Osteoblast (primary cell): ENCODE results near the gene NELL2. TPM values are rescaled to one million over a fixed set of nuclear protein-coding genes. Genes with fewer than 3 reads are reported as not detected.

Experiments
- DNase-seq: peaks from one replicate; pipeline ENCODE4 v3.0.0; 2011; ENCODE audit warnings: low spot score, mixed read lengths; ENCODE audit not compliant: insufficient read length; ENCODE audit errors: missing footprints
- H2AFZ ChIP-seq: 2 replicates; pipeline ENCODE4 v1.6.0; 2011; ENCODE audit warnings: mild to moderate bottlenecking, low read length
- H3K27ac ChIP-seq: 2 replicates; pipeline ENCODE4 v1.5.1; 2011; ENCODE audit warnings: mild to moderate bottlenecking, low read depth, low read length, moderate library complexity
- H3K27me3 ChIP-seq: 2 replicates; pipeline ENCODE4 v1.6.0; 2012; ENCODE audit warnings: mild to moderate bottlenecking, control low read depth, inconsistent platforms, low read length, moderate library complexity; ENCODE audit not compliant: insufficient read depth
- H3K36me3 ChIP-seq: 2 replicates; pipeline ENCODE4 v1.5.1; 2011; ENCODE audit warnings: mild to moderate bottlenecking, low read length, control low read depth, moderate library complexity; ENCODE audit not compliant: insufficient read depth
- H3K4me1 ChIP-seq: 2 replicates; pipeline ENCODE4 v1.5.1; 2011; ENCODE audit warnings: mild to moderate bottlenecking, low read length, control low read depth, moderate library complexity; ENCODE audit not compliant: insufficient read depth
- H3K4me2 ChIP-seq: 2 replicates; pipeline ENCODE4 v1.6.0; 2011; ENCODE audit warnings: mild to moderate bottlenecking, low read length; ENCODE audit not compliant: insufficient read depth
- H3K4me3 ChIP-seq: fragments of 200-600 bp; sonication (generic); 3 replicates; pipeline ENCODE4 v1.5.1; 2012; ENCODE audit warnings: mild to moderate bottlenecking, low read length, inconsistent platforms; ENCODE audit not compliant: insufficient read depth
- H3K79me2 ChIP-seq: 2 replicates; pipeline ENCODE4 v1.6.0; 2012; ENCODE audit warnings: mild to moderate bottlenecking, low read length, control low read depth, inconsistent platforms; ENCODE audit not compliant: insufficient read depth
- H3K9me3 ChIP-seq: 2 replicates; pipeline ENCODE4 v1.5.1; 2011; ENCODE audit warnings: low read depth, low read length, control low read depth
- H4K20me1 ChIP-seq: 2 replicates; pipeline ENCODE4 v1.6.0; 2012; ENCODE audit warnings: mild to moderate bottlenecking, low read length, control low read depth; ENCODE audit not compliant: insufficient read depth
- CTCF ChIP-seq: IDR thresholded peaks from 2 replicates; pipeline ENCODE4 v1.5.1; 2011; ENCODE audit warnings: mild to moderate bottlenecking, low read depth, low read length, moderate library complexity; ENCODE audit errors: extremely low read depth
- total RNA-seq: library from RNA; depleted of rRNA; stranded (reverse); fragments of >200 nt; gene quantifications from 2 replicates; pipeline ENCODE4 v1.2.3, GENCODE V29; 2012

NELL2 gene
- total RNA-seq, 1 donor: not detected

GRCh38 chr12:44490181-44490580 lies 385.9 kb downstream of the NELL2 start:
- no peak for TF ChIP-seq CTCF
- no peak for DNase-seq
- Histone ChIP-seq H3K27ac (no peak overlapping the region), H3K9me3 (no peaks in the 10 kb centered on the region), H3K4me2 (no peak overlapping the region), H3K36me3 (no peaks in the 10 kb centered on the region), H4K20me1 (no peaks in the 10 kb centered on the region), H2AFZ (no peak overlapping the region), H3K27me3 (no peaks in the 10 kb centered on the region), H3K4me1 (no peaks in the 10 kb centered on the region), H3K4me3 (no peak overlapping the region), H3K79me2 (no peaks in the 10 kb centered on the region)

- no peaks in the 10 kb centered on the region for H3K79me2 ChIP-seq
- TF ChIP-seq CTCF: no peak
- no peak for DNase-seq
- no peak overlapping the region for H2AFZ ChIP-seq
- H3K27ac ChIP-seq: no peak overlapping the region
- H3K27me3 ChIP-seq: no peaks in the 10 kb centered on the region
- H3K36me3 ChIP-seq: no peaks in the 10 kb centered on the region
- H3K4me2 ChIP-seq: no peak overlapping the region
- no peak overlapping the region for H3K4me3 ChIP-seq
- H3K4me1 ChIP-seq: no peaks in the 10 kb centered on the region
- H3K9me3 ChIP-seq: no peaks in the 10 kb centered on the region
- H4K20me1 ChIP-seq: no peaks in the 10 kb centered on the region
Observed at GRCh38 chr12:44488180-44488579, 387.9 kb downstream of the NELL2 start.

- Histone ChIP-seq H2AFZ (no peak overlapping the region), H4K20me1 (no peaks in the 10 kb centered on the region), H3K4me2 (no peak overlapping the region), H3K27me3 (no peaks in the 10 kb centered on the region), H3K4me3 (no peak overlapping the region), H3K79me2 (no peaks in the 10 kb centered on the region), H3K4me1 (no peaks in the 10 kb centered on the region), H3K9me3 (no peaks in the 10 kb centered on the region), H3K27ac (no peak overlapping the region), H3K36me3 (no peaks in the 10 kb centered on the region)
- TF ChIP-seq CTCF: no peak
- DNase-seq: no peak
Observed at GRCh38 chr12:44484862-44485261, 391.3 kb downstream of the NELL2 start.

- Histone ChIP-seq H3K27me3 (no peaks in the 10 kb centered on the region), H3K4me2 (no peak overlapping the region), H3K4me3 (no peak overlapping the region), H3K79me2 (no peaks in the 10 kb centered on the region), H3K36me3 (no peaks in the 10 kb centered on the region), H3K4me1 (no peaks in the 10 kb centered on the region), H2AFZ (no peak overlapping the region), H3K27ac (no peak overlapping the region), H3K9me3 (peaks cover 3% of the 10 kb centered on the region), H4K20me1 (no peaks in the 10 kb centered on the region)
- DNase-seq: no peak
- no peak for TF ChIP-seq CTCF
Observed at GRCh38 chr12:44477331-44477980, 398.7 kb downstream of the NELL2 start.
